GM21447 (cell line): ENCODE results near the gene C1orf216.
A peak's percentile ranks its signal among the peaks of the same experiment; 100 is the strongest.
"Not testable (repeated sequence)": the region's sequence is repeated elsewhere in the genome, so short reads cannot be mapped to it uniquely, and the experiment has no call there.

Experiments used
- ATAC-seq: cut with Tn5 transposase; IDR thresholded peaks from one replicate; pipeline ENCODE4 v1.9.1; 2021; ENCODE audit not compliant: unreplicated experiment

Gene C1orf216

DNA sequence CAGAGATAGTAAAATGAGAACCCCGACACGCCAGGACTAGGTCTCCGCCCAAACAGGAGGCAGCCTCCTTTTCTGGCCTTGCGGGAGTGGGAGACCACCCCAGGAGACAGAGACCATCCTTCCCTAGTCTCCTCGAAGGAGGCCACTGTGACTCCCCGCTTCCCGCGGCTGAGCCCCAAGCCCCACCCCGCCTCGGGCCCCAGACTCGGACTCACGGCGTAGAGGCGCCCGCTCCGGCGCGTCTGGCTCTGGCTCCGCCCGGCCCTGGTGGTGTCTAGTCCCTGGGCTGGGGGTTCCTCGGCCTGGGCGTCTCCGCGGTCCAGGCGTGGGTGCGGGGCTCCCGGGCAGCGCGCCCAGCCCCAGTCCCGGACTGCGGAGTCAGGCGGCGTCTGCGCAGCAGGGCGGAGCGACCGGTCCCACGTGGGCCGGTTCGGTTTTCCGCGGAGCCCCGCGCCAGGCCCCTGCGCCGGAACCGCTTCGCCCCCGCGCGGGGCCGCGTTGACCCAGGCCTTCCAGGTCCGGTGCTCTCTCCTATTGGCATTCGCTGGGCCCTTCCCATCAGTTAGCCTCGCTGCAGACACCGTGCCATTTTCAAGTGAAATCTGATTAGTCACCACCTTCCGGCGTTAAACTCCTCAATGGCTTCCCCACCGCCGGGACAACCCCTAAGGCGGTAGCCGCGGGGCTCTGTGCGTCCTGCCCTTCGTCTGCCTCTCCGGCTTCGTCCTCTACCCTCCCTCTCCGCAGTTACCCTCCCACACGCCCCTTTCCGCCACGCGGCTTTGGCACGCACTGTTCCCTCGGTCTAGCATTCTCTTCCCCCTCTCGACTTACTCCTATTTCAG, at the start of gene C1orf216:
TSS of gene C1orf216 (minus strand) at position 393 of the 845 bp plus-strand sequence. CDS start 2,563 bp downstream, outside the sequence.
- no peak for ATAC-seq

GRCh38 chr1:35764283-35764682, 45.6 kb upstream of the C1orf216 start:
- no peak for ATAC-seq

DNA sequence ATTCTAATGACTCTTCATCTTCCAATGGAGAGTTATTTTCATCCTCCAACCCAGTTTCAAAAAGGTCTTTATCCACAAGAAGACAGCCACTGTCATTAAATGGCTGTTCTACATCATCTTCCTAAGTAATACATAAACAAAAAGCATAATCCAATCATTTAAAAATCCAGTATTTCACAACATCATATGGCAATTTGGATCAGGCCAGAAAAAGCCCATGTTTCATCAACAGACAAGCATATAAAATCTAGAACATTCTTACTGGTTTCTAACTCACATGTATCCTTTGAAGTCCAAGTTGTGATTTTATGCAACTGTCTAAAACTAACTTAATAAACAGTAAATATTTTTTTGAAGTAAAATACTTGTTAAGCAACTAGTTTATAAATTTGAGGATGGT, 44.5 kb upstream of the C1orf216 start:
- no peak for ATAC-seq

- ATAC-seq: no peak
These were observed 43.5 kb upstream of the C1orf216 start for GRCh38 chr1:35762141-35762540.

GRCh38 chr1:35756064-35756463, 37.4 kb upstream of the C1orf216 start:
- no peak for ATAC-seq

DNA sequence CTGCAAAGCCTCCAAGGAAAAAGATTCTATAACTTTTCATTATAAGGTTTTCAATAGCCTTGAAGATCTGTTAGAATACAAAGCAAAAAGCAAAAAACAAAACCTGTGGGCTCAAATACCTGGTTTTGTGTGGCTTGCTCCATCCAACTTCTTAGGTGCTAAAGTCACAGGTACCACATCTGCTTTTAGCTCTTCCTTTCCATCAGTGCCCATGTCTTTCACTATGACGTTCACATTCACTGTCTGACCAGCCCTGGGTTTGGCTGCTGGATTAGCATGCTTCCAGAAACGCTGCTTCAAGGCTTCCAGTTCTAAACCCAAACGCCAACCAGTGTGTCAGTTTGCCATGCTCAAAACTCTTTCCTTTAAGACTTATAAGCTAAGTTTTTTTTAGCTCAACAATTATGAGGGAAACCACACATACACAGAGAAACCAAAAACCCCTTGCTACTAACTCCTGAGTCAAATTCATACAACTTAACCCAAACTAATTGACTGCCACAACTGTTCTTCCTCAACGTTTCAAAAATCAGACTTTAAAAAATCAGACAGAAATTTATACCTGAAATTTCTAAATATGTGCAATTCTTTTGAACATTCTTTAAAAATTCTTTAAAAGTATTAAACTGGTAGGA, 35.1 kb upstream of the C1orf216 start:
- ATAC-seq: no peak

- no peak for ATAC-seq
These were observed 29.6 kb upstream of the C1orf216 start for GRCh38 chr1:35748326-35748725.

DNA sequence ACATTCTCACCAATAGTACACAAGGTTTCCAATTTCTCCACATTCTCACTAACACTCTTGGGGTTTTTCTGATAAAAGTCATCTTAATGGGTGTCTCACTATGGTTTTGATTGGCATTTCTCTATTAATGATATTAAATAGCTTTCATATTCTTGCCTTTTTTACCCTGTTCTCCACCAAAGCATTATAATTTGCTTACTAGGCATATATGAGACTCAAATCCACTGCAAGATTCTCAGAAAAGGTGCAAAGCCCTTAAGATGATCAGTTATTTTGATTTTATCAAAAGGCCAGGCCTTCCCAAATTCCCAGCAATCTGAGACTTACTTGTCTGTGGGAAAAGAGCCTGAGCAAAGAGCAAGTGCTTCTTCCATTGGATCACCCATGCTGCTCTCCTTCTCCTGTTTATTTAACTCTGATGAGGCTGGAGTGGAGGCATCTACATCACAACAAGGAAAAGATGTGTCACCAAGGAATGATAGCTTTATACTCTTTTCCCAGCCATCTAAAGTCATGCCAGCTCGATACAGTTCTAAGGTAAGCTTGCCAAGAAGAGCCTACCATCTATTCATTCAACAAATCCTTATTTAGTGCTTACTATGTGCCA, 26.5 kb upstream of the C1orf216 start:
- ATAC-seq: no peak

DNA sequence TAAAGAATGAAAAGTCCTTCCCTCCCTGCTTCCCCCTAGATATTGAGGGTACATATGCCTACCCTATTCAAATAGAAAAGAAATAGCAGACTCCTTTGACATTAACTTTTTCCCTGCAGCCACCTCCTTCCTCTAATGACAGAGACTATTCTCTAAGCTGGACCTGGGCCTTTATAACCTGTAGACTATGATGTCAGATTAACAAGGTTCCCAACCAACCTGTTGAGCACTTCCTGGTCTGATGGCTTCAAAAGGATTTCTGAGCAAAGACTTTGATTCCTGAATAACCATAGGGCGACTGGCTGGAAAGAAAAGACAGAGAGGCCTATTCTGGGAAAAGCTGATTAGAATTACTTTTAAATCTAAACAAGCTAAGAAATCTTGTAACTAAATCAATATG, 18.4 kb upstream of the C1orf216 start:
- ATAC-seq: no peak

DNA sequence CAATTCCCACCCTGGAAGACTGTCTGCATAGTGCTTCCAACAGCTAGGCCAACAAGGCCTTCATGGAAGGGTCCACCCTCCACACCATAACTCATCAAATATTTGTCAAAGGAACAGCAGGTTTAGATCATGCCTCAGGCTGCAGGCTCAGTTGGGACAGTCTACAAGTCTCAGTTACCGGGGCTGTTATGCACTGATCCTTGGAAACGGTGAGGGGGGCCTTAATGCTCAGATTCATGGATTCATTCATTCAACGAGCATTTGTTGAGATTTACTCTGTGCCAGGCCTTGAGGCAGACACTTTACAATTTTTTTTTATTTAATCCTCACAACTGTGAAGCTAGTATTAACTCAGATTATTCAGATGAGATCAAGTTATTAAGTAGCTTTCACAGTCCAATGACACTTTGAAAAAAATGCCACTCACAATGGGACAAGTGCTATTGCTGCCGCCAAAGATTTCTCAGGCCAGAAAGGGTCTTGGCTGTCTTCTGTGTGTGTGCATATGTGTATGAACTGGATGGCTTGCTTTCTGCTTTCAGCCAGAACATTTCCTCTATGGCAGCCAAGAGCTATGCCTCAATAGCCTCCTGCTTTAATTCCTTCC, 8.9 kb upstream of the C1orf216 start:
- no peak for ATAC-seq

DNA sequence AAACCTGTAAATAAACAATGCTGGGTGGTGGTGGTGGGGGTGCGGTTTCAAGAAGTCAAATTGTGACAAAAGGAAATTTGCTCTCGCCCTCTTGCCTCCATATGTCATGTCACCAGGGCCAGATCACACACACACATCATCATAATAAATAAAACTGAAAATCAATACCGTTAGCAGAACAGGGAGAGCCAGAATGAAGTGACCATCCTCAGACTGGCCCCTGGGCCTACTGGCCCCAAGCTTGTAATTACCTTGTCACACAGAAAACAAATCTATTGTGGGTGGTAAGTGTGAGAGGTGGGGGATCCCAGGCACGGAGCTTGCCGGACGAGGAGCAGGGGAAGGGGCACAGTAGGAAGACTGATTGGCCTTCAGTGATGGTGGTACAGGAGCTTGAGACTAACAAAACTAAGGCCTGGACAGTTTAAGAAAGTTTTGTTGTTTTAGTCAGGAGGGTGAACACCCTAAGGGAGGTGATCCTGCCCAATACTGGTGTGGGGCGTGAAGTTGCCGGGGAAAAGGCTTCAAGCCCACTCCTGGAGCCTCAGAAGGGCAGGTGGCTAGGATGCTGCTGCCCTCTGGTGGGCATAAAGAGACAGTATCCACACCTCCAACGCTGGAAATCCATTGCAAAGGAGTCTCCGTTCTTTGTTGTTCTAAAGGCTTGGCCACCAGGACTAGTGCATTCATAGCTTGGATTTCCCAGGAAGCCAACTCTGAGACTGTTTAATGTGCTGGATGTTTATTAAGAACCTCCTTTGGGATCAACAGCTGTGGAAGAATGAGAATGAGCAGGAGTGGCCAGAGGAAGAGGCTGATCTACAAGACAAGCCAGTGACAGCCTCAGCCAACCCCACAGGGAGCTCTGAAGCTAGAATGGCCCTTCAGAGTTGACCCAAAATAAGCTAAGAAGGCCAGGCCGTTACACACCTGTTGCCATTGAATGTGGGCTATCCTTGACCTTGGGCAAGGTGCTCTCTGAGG, 8.1 kb upstream of the C1orf216 start:
- ATAC-seq: no peak

- no peak for ATAC-seq
These were observed 6.9 kb upstream of the C1orf216 start for GRCh38 chr1:35725596-35725995.

- no peak for ATAC-seq
These were observed 690 bp downstream of the C1orf216 start for GRCh38 chr1:35717911-35718476.

DNA sequence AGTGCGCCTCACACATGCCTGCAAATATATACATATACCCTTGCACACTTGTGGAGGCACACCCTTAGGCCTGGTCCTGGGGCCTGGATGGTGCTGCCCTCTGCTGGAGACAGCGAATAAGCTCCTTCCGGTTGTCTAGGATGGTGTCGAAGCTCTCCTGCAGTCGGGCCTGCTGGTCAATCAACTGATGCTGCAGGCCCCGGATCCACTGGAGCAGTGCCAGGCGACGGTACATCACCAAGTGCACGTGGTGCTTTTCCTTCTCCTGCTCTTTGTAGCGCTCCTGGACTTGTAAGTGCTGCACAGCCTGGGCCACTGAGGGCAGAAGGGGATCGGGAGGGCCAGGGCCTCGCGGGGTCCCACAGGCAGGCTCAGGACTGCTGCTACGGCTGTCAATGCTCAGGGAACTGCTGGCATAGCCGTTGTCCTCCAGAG, 3.1 kb downstream of the C1orf216 start:
- peak; percentile 50 for ATAC-seq

- no peak for ATAC-seq
These were observed 3.6 kb downstream of the C1orf216 start for GRCh38 chr1:35714921-35715567.

- ATAC-seq: not testable (repeated sequence)
These were observed 7.6 kb downstream of the C1orf216 start for GRCh38 chr1:35711098-35711497.

DNA sequence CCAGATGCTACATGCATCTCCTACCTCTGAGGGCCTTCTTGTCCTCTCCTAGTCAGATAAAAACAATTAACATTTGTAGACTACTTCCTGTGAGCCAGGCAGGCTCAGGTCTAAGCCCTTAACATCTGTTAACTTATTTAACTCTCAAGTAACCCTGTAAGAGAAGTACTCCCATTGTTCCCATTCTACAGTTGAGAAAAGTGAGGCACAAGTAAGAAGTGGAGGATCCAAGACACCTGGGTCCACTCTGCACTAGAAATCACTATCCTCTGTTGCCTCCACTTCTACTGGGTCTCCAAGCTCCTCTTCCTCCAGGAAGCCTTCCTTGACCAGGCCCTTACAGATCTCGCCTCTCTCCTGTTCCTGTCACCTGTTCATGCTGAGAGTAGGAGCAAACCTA, 9.7 kb downstream of the C1orf216 start:
- no peak for ATAC-seq

GRCh38 chr1:35708441-35708921, 10.2 kb downstream of the C1orf216 start:
- ATAC-seq: no peak
